Left lobe of liver (tissue), 2 donors: ENCODE data around the gene CUX1. TPM values are rescaled to one million over a fixed set of nuclear protein-coding genes. Genes with fewer than 3 reads are reported as not detected.
"Not testable (repeated sequence)": the region's sequence is repeated elsewhere in the genome, so short reads cannot be mapped to it uniquely, and the experiment has no call there.

Experiments used
- ATAC-seq: fragments of 200-7000 bp; cut with Tn5 transposase; one replicate; pipeline ENCODE4 v1.9.1; 2020; ENCODE audit warnings: mild to moderate bottlenecking, moderate library complexity
- DNase-seq: peaks from one replicate; pipeline ENCODE4 v3.0.0-alpha.2; 2020; ENCODE audit warnings: low spot score
- total RNA-seq: library from RNA; stranded (reverse); gene quantifications from one replicate; pipeline ENCODE4 v1.2.1, GENCODE V29; 2021
- donor health status: DM: no; HTN: no; CAD: no; lungs with moderate emphysema.
- donor health status: DM: no; HTN: yes; CAD: no.

Gene CUX1
- total RNA-seq, 1 donor from 2014 or later, result 42.0 TPM

GRCh38 chr7:102215256-102215655, 397.8 kb downstream of the CUX1 start:
- no peak for ATAC-seq
- no peak for DNase-seq

- DNase-seq (no peak), ATAC-seq (no peak)
Observed at GRCh38 chr7:102215711-102216110, 398.3 kb downstream of the CUX1 start.

GRCh38 chr7:102216573-102217314, 399.3 kb downstream of the CUX1 start:
- ATAC-seq (no peak), DNase-seq (no peak)

- ATAC-seq (no peak), DNase-seq (no peak)
Observed at GRCh38 chr7:102220229-102220850, 402.9 kb downstream of the CUX1 start.

GRCh38 chr7:102220960-102221800, 403.8 kb downstream of the CUX1 start:
- DNase-seq (no peak), ATAC-seq (no peak)

- DNase-seq (no peak), ATAC-seq (no peak)
Observed at GRCh38 chr7:102221961-102222360, 404.5 kb downstream of the CUX1 start.

- DNase-seq (no peak), ATAC-seq (no peak)
Observed at GRCh38 chr7:102222445-102222844, 405.0 kb downstream of the CUX1 start.

GRCh38 chr7:102223184-102223583, 405.8 kb downstream of the CUX1 start:
- DNase-seq (no peak), ATAC-seq (no peak)

GRCh38 chr7:102225025-102225424, 407.6 kb downstream of the CUX1 start:
- ATAC-seq, result no peak

GRCh38 chr7:102227371-102227770, 409.9 kb downstream of the CUX1 start:
- ATAC-seq (no peak), DNase-seq (no peak)

More at GRCh38 chr7:102225025-102225424, 407.6 kb downstream of the CUX1 start:
- no peak for DNase-seq

- DNase-seq, result no peak
- no peak for ATAC-seq
Observed at GRCh38 chr7:102228935-102229334, 411.5 kb downstream of the CUX1 start.

GRCh38 chr7:102230162-102230561, 412.7 kb downstream of the CUX1 start:
- not testable (repeated sequence) for ATAC-seq

GRCh38 chr7:102230593-102230992, 413.2 kb downstream of the CUX1 start:
- no peak for ATAC-seq
- no peak for DNase-seq

More at GRCh38 chr7:102230162-102230561, 412.7 kb downstream of the CUX1 start:
- not testable (repeated sequence) for DNase-seq

GRCh38 chr7:102232611-102233286, 415.3 kb downstream of the CUX1 start:
- DNase-seq (peak; percentile 73), ATAC-seq (peak; percentile 75)

- peak; percentile 77 for ATAC-seq
- peak; percentile 86 for DNase-seq
Observed at GRCh38 chr7:102234131-102234530, 416.7 kb downstream of the CUX1 start.

- DNase-seq (no peak), ATAC-seq (no peak)
Observed at GRCh38 chr7:102234801-102235550, 417.6 kb downstream of the CUX1 start.

GRCh38 chr7:102236102-102236501, 418.7 kb downstream of the CUX1 start:
- no peak for DNase-seq
- no peak for ATAC-seq

GRCh38 chr7:102236592-102237287, 419.3 kb downstream of the CUX1 start:
- peak; percentile 70 for DNase-seq
- ATAC-seq, result peak; percentile 70

GRCh38 chr7:102239206-102239820, 421.9 kb downstream of the CUX1 start:
- ATAC-seq (no peak), DNase-seq (no peak)
